HG02763 (cell line): ENCODE measurements around the gene PLXNA4.

Experiments
- ATAC-seq: cut with Tn5 transposase; IDR thresholded peaks from one replicate; pipeline ENCODE4 v1.9.1; 2021; ENCODE audit warnings: mild to moderate bottlenecking, moderate library complexity; ENCODE audit not compliant: unreplicated experiment

PLXNA4 gene

GRCh38 chr7:132504852-132505251 lies 71.4 kb downstream of the PLXNA4 start:
- ATAC-seq: no peak

GRCh38 chr7:132504071-132504470 lies 72.2 kb downstream of the PLXNA4 start:
- ATAC-seq: no peak

- no peak for ATAC-seq
Observed at GRCh38 chr7:132503415-132503814, 72.9 kb downstream of the PLXNA4 start.

GRCh38 chr7:132501956-132502355 lies 74.3 kb downstream of the PLXNA4 start:
- no peak for ATAC-seq

GRCh38 chr7:132500727-132501440 lies 75.4 kb downstream of the PLXNA4 start:
- no peak for ATAC-seq

- no peak for ATAC-seq
Observed at GRCh38 chr7:132499487-132499886, 76.8 kb downstream of the PLXNA4 start.

GRCh38 chr7:132499065-132499464 lies 77.2 kb downstream of the PLXNA4 start:
- ATAC-seq: no peak

- ATAC-seq: no peak
Observed at GRCh38 chr7:132498319-132498718, 78.0 kb downstream of the PLXNA4 start.

- no peak for ATAC-seq
Observed at GRCh38 chr7:132497098-132497497, 79.2 kb downstream of the PLXNA4 start.

GRCh38 chr7:132495936-132496335 lies 80.3 kb downstream of the PLXNA4 start:
- ATAC-seq: no peak

- ATAC-seq: no peak
Observed at GRCh38 chr7:132494474-132494873, 81.8 kb downstream of the PLXNA4 start.

GRCh38 chr7:132492823-132493445 lies 83.3 kb downstream of the PLXNA4 start:
- ATAC-seq: no peak

- ATAC-seq: no peak
Observed at GRCh38 chr7:132491391-132491945, 84.8 kb downstream of the PLXNA4 start.

- ATAC-seq: no peak
Observed at GRCh38 chr7:132490474-132490873, 85.8 kb downstream of the PLXNA4 start.

- ATAC-seq: no peak
Observed at GRCh38 chr7:132489776-132490237, 86.5 kb downstream of the PLXNA4 start.

GRCh38 chr7:132488634-132489302 lies 87.5 kb downstream of the PLXNA4 start:
- ATAC-seq: no peak

GRCh38 chr7:132486274-132486610 lies 90.0 kb downstream of the PLXNA4 start:
- ATAC-seq: no peak

- ATAC-seq: no peak
Observed at GRCh38 chr7:132485600-132486273, 90.5 kb downstream of the PLXNA4 start.

GRCh38 chr7:132485136-132485535 lies 91.1 kb downstream of the PLXNA4 start:
- no peak for ATAC-seq

GRCh38 chr7:132482866-132483265 lies 93.4 kb downstream of the PLXNA4 start:
- ATAC-seq: no peak

GRCh38 chr7:132480534-132480933 lies 95.7 kb downstream of the PLXNA4 start:
- ATAC-seq: no peak
